Adipocyte (in vitro differentiated cells): ENCODE measurements around the gene PRND.
"Not testable (repeated sequence)": the region's sequence is repeated elsewhere in the genome, so short reads cannot be mapped to it uniquely, and the experiment has no call there.

Experiments
- DNase-seq: peaks from one replicate; pipeline ENCODE4 v3.0.0-alpha.2; 2015; ENCODE audit warnings: low read depth
- H3K27me3 ChIP-seq: replicated peaks from 2 replicates; pipeline ENCODE4 v1.7.0; 2013; ENCODE audit warnings: mild to moderate bottlenecking, low read length, moderate library complexity; ENCODE audit not compliant: control insufficient read depth, insufficient read depth
- H3K36me3 ChIP-seq: 2 replicates; pipeline ENCODE4 v1.7.0; 2013; ENCODE audit warnings: low read length, mild to moderate bottlenecking, moderate library complexity; ENCODE audit not compliant: control insufficient read depth, insufficient read depth, severe bottlenecking
- H3K4me1 ChIP-seq: 2 replicates; pipeline ENCODE4 v1.7.0; 2013; ENCODE audit warnings: mild to moderate bottlenecking, low read length, moderate library complexity; ENCODE audit not compliant: control insufficient read depth, insufficient read depth
- H3K4me3 ChIP-seq: 2 replicates; pipeline ENCODE4 v1.7.0; 2013; ENCODE audit warnings: mild to moderate bottlenecking, low read length, moderate library complexity
- H3K9ac ChIP-seq: 2 replicates; pipeline ENCODE4 v1.7.0; 2013; ENCODE audit warnings: mild to moderate bottlenecking, low read length, moderate library complexity
- H3K9me3 ChIP-seq: 2 replicates; pipeline ENCODE4 v1.7.0; 2013; ENCODE audit warnings: mild to moderate bottlenecking, low read length, moderate library complexity; ENCODE audit not compliant: control insufficient read depth

Gene PRND

GRCh38 chr20:4769328-4769727 is 47.6 kb downstream of the PRND start:
- Histone ChIP-seq H3K4me1 (no peaks in the 10 kb centered on the region), H3K9me3 (peaks cover 16% of the 10 kb centered on the region), H3K9ac (no peak overlapping the region), H3K4me3 (no peak overlapping the region), H3K27me3 (no peaks in the 10 kb centered on the region), H3K36me3 (no peaks in the 10 kb centered on the region)
- no peak for DNase-seq

- no peak for DNase-seq
- no peak overlapping the region for H3K9ac ChIP-seq
- no peak overlapping the region for H3K4me3 ChIP-seq
- H3K27me3 ChIP-seq = no peaks in the 10 kb centered on the region
- no peaks in the 10 kb centered on the region for H3K4me1 ChIP-seq
- no peaks in the 10 kb centered on the region for H3K36me3 ChIP-seq
- H3K9me3 ChIP-seq = peaks cover 16% of the 10 kb centered on the region
Measured at GRCh38 chr20:4770026-4770425, 48.3 kb downstream of the PRND start.

- Histone ChIP-seq H3K9ac (no peak overlapping the region), H3K4me3 (no peak overlapping the region), H3K4me1 (no peaks in the 10 kb centered on the region), H3K9me3 (peaks cover 16% of the 10 kb centered on the region), H3K27me3 (no peaks in the 10 kb centered on the region), H3K36me3 (no peaks in the 10 kb centered on the region)
- DNase-seq = no peak
Measured at GRCh38 chr20:4771004-4771403, 49.3 kb downstream of the PRND start.

GRCh38 chr20:4772132-4772531 is 50.4 kb downstream of the PRND start:
- Histone ChIP-seq H3K4me1 (no peaks in the 10 kb centered on the region), H3K36me3 (no peaks in the 10 kb centered on the region), H3K4me3 (no peak overlapping the region), H3K9me3 (peaks cover 16% of the 10 kb centered on the region), H3K9ac (no peak overlapping the region), H3K27me3 (no peaks in the 10 kb centered on the region)
- no peak for DNase-seq

GRCh38 chr20:4773014-4773413 is 51.3 kb downstream of the PRND start:
- DNase-seq, H3K4me1 ChIP-seq, H3K27me3 ChIP-seq, H3K36me3 ChIP-seq, H3K4me3 ChIP-seq, H3K9ac ChIP-seq: not testable (repeated sequence)
- peaks cover 16% of the 10 kb centered on the region for H3K9me3 ChIP-seq

GRCh38 chr20:4773736-4774135 is 52.0 kb downstream of the PRND start:
- Histone ChIP-seq H3K36me3 (no peaks in the 10 kb centered on the region), H3K9ac (no peak overlapping the region), H3K9me3 (peaks cover 16% of the 10 kb centered on the region), H3K27me3 (no peaks in the 10 kb centered on the region), H3K4me3 (no peak overlapping the region), H3K4me1 (no peaks in the 10 kb centered on the region)
- no peak for DNase-seq

- Histone ChIP-seq H3K36me3 (no peaks in the 10 kb centered on the region), H3K4me1 (no peaks in the 10 kb centered on the region), H3K9ac (no peak overlapping the region), H3K9me3 (peaks cover 16% of the 10 kb centered on the region), H3K4me3 (no peak overlapping the region), H3K27me3 (no peaks in the 10 kb centered on the region)
- no peak for DNase-seq
Measured at GRCh38 chr20:4774207-4774606, 52.5 kb downstream of the PRND start.

- Histone ChIP-seq H3K4me3 (no peak overlapping the region), H3K9me3 (peaks cover 16% of the 10 kb centered on the region), H3K27me3 (no peaks in the 10 kb centered on the region), H3K36me3 (no peaks in the 10 kb centered on the region), H3K4me1 (no peaks in the 10 kb centered on the region), H3K9ac (no peak overlapping the region)
- no peak for DNase-seq
Measured at GRCh38 chr20:4775322-4776078, 53.8 kb downstream of the PRND start.

GRCh38 chr20:4776079-4776630 is 54.4 kb downstream of the PRND start:
- Histone ChIP-seq H3K4me3 (no peak overlapping the region), H3K27me3 (no peaks in the 10 kb centered on the region)

More at GRCh38 chr20:4776079-4776630, 54.4 kb downstream of the PRND start:
- Histone ChIP-seq H3K4me1 (peaks cover 4% of the 10 kb centered on the region), H3K9me3 (peaks cover 16% of the 10 kb centered on the region), H3K9ac (no peak overlapping the region), H3K36me3 (no peaks in the 10 kb centered on the region)
- DNase-seq = no peak
